HS-27A (cell line): ENCODE measurements around the gene RNASET2.
"Not testable (repeated sequence)": the region's sequence is repeated elsewhere in the genome, so short reads cannot be mapped to it uniquely, and the experiment has no call there.

Source experiments
- DNase-seq: peaks from one replicate; pipeline ENCODE4 v3.0.0-alpha.2; 2012; ENCODE audit warnings: low read depth, missing footprints

Gene RNASET2

DNA sequence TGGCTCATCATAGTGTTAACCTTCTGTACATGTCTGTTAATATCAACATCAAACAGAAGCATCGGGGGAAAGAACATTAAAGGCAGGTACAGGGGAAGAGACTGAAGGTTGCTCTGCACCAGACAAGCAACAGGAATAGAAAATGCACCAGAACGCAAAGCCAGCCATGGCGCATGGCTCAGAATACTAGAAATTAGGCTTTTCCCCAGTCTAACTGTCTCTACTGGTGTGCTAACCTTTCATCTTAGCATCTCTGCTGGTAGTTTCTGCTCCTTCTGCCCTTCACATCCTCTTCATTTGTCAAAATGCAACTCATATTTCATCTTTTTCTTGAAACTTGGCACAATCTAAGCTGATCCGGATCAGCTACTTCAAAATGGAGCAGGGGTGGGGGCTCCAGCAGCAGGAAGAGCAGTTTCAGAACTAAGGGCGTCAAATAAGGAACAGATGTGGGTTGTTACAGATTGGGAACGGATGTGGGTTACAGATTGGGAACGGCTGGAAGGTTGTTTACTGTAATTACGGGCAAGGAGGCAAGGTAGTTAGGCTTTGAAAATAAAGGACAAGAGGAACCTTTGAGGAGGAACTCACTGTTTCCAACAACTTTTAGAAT is 13.1 kb upstream of the RNASET2 start:
- DNase-seq = no peak

GRCh38 chr6:166966268-166966667 is 9.9 kb upstream of the RNASET2 start:
- no peak for DNase-seq

- DNase-seq = no peak
Measured at GRCh38 chr6:166960609-166960978, 4.2 kb upstream of the RNASET2 start.

DNA sequence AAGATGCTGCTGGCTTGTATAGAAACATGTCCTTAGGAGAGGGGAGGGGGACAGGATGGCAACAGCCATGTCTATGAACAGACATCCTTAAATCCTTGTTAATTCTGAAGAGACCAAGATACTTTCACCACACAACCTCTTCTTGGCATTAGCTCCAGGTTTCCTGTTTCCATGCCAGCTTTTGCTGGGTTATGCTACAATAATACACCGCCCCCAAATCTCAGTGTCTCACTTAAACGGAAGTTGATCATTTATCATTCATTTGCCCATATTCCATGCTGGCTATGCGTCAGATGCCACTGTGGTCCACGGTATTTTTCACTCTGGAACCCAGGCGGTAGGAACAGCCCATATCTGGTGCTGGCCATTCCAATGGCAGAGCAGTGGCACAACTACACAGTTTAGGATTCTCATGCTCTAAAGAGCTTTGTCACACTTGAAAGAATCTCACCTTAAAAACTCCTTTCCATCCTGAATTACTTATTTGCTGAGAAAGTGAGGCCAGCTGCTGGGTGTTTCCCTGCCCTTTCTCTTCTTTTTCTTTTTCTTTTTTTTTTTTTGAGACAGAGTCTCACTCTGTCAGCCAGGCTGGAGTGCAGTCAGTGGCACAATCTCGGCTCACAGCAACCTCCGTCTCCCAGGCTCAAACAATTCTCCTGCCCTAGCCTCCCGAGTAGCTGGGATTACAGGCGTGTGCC is 3.7 kb upstream of the RNASET2 start:
- no peak for DNase-seq

GRCh38 chr6:166958926-166959861 is 2.8 kb upstream of the RNASET2 start:
- no peak for DNase-seq

- DNase-seq = no peak
Measured at GRCh38 chr6:166957805-166958076, 1.4 kb upstream of the RNASET2 start.

DNA sequence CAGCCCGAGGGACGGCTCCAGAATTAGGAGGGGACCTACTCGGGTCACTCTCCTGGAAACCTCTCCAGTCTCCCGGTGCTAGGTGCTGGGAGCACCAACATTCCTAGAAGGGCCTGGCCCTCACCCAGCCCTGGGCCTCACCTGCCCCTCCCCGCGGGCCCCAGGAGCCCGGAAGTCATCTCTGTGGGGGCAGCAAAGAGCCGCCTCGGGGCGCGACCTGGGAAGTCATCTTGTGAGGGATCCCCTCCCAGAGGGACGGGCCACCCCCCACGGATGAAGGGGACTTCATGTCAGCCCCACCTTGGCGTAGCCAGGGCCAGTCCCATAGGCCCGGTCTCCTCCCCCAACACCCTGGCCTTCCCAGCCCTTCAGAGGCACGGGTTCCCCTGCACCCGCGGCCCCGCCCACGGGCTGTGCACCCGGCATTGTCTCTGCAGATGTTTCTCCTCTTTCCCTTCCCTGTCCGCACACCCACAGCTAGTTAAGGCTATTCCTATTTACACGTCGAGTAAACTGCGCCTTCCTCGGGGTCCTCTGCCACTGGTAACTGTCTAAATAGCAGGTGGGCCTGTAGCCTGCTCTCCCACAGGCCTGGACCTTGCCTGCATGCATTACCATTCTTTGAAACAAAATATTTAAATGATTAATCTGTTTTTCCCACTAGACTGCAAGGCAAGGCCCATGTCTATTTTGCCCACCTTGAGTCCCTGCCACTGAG is 896 bp upstream of the RNASET2 start:
- DNase-seq = no peak

DNA sequence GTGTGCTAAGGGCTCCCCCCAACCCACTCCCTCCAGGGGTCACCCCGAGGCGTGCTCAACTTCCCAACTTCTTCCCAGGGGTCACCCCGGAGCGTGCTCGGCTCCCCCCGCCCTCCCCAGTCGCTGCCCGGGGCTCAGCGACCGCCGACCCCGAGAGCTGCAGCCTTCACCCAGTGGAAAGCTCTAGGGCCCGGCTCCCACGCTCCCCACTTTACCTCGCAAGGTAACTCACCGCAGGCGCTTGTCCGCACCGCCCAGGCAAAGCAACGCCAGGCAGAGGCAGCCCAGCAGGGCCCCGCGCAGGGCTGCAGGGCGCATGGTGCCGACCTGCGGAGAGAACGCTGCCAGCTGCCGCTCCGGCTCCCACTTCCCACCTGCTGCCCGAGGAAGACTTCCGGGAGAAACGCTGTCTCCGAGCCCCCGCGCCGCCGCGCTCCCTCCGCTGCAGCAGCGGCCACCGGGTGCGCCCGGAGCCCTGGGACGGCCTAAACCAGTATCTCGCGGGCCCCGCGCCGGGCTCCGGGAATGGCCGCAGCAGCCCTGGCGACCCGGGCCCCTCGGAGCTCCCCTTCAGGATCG is 396 bp downstream of the RNASET2 start:
- no peak for DNase-seq

DNA sequence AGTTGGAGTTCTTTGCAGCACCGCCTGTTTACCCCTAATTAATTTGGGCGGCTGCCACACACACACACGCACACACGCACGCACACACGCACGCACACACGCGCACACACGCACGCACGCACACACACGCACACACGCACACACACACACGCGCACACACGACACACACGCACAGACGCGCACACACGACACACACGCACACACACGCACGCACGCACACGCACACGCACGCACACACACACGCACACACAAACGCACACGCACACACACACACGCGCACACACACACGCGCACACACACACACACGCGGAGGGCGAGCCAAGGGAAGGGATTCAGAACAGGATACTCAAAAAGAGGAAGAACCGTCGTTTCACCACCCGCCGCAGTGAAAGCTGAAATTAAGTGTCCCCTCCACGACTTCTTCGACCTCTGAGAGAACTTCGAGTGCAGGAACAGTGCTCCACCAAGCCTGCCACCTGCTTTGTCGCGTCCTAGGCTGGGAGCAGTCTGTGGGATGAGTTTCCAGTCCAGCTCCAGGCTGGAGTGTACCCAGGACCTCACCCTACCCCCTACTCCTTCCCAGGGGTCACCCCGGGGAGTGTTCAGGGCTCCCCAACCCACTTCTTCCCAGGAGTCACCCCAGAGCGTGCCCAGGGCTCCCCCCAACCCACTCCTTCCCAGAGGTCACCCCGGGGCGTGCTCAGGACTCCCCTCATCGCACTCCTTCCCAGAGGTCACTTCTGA is 1.1 kb downstream of the RNASET2 start:
- DNase-seq = no peak

DNA sequence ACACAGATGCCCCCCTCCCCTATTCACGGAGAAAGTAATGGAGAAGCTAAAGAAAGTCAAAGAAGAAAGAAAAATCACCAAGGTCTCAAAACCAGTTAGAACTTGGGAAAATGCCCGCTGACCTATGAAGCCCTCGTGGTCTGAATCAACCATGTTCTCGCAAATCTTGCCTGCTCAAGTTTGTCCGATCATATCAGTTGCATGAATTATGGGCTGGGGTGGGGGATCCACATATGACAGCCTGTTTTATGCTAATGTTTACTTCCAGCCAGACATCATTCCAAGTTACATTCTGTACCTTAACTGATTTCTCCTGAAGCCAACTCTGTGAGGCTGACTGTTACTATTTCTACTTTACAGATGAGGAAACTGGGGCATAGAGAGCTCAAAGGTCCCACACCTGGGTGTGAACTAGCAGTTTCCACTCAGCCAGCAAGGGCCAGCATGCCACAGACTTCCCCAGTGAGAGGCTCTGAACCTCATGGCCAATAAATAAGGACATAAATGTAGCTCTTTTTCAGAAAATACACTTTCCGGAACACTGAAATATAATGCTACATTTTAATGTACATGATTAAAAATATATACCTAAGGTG is 2.1 kb downstream of the RNASET2 start:
- no peak for DNase-seq

DNA sequence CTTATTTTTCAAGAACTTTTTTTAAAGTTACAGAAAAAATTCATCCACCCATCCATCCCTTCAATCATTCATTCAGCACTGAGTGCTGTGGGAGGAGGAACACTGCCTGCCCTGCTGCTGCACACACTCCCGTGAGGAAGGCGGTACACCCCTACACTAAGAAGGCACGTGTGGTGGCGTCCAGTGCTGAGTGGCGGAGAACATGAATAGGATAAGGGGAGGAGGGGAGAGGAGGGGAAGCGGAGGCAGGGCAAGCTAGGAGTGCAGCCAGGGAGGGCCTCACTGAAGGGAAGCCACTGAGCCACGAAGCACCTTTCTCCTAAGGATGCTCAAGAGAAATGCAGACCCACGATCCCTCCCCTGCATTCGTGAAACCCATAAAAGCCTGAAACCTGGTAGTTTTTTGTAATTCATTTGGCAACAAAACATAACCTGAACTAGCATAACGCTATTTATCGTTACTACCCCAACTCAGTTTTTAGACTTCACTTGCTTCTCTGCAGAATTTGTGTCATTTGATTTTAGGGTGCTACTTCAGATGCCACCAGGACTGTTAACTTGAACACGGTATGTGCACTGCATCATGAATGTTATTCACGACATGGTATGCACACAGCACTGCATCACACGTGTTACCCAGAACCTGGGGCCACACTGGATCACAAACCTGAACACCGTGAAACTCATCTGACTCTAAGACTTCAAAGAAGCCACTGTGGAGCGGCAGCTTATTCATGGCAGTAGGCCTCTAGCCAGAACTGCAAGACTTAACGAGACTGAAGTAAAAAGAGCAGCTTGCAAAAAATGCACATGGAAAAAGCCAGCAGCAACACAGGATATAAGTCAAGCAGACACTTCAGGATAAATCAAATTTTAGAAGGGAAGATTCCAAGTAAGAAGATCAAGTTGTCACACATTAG is 3.5 kb downstream of the RNASET2 start:
- DNase-seq = no peak

- DNase-seq = no peak
Measured at GRCh38 chr6:166952121-166952520, 4.2 kb downstream of the RNASET2 start.

DNA sequence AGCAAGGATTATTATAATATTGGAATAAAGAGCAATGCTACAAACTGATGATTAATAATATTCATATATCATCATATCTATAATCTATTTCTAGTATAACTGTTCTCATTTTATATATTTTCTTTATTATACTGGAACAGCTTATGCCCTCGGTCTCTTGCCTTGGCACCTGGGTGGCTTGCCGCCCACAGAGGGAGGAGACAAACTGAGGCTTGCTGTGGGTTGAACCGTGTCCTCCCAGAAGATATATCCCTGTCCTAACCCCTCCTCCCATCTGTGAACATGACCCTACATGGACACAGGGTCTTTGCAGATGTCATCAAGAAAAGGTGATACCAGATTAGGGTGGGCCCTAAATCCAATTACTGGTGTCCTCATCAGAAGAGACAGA is 4.7 kb downstream of the RNASET2 start:
- no peak for DNase-seq

DNA sequence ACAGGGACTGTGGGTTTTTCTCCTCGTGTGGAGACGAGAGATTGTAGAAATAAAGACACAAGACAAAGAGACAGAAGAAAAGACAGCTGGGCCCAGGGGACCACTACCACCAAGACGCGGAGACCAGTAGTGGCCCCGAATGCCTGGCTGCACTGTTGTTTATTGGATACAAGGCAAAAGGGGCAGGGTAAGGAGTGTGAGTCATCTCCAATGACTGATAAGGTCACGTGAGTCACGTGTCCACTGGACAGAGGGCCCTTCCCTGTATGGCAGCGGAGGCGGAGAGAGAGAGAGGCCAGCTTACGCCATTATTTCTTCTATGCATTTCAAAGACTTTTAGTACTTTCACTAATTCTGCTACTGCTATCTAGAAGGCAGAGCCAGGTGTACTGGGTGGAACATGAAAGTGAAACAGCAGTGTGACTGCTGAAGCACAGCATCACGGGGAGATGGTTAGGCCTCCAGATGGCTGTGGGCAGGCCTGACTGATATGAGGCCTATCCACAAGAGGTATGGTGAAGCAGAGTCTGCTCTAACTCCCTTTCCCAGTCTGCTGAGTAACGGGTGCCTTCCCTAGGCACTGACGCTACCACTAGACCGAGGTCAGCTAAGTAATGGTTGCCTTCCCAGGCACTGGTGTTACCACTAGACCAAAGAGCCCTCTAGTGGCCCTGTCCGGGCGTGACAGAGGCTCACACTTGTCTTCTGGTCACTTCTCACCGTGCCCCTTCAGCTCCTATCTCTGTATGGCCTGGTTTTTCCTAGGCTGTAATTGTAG is 5.3 kb downstream of the RNASET2 start:
- peak; percentile 20 for DNase-seq

DNA sequence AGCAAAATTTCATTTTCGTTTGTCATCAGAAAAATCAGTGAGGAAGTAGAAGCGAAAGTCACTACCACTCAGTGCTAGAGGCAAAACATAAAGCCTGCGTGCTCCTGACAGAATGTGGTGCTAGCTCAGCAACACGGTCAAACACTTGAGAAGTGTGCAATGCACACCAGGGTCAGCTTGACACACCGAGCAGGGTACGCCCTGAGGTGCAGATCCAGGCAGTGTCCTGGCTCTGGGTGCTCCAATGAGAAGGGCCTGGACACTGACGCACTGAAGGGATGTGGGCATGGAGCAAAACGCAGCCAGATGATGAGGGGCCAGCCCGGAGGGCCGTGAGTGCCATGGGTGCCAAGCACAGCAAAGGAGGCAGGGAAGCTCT is 5.9 kb downstream of the RNASET2 start:
- DNase-seq = no peak

GRCh38 chr6:166949528-166950442 is 6.6 kb downstream of the RNASET2 start:
- DNase-seq = no peak

GRCh38 chr6:166948724-166949123 is 7.6 kb downstream of the RNASET2 start:
- not testable (repeated sequence) for DNase-seq

GRCh38 chr6:166947251-166947650 is 9.1 kb downstream of the RNASET2 start:
- no peak for DNase-seq
